DND-41 (cell line): ENCODE measurements around the gene CCDC92.

ENCODE experiments used
- ATAC-seq: fragments of 200-7000 bp; cut with Tn5 transposase; 3 replicates; pipeline ENCODE4 v1.9.1; 2021; ENCODE audit warnings: low read depth; ENCODE audit not compliant: insufficient read depth
- DNase-seq: peaks from one replicate; pipeline ENCODE4 v3.0.0-alpha.2; 2020
- H2AFZ ChIP-seq: 2 replicates; pipeline ENCODE4 v1.6.0; 2012; ENCODE audit warnings: low read depth, low read length
- H3K27ac ChIP-seq: 2 replicates; pipeline ENCODE4 v1.5.1; 2012; ENCODE audit warnings: low read length, inconsistent platforms
- H3K27me3 ChIP-seq: fragments of 200-600 bp; sonication (generic); 2 replicates; pipeline ENCODE4 v1.6.0; 2012; ENCODE audit warnings: low read length, mild to moderate bottlenecking, inconsistent platforms; ENCODE audit not compliant: insufficient read depth, poor library complexity
- H3K36me3 ChIP-seq: 2 replicates; pipeline ENCODE4 v1.5.1; 2012; ENCODE audit warnings: low read length, inconsistent platforms; ENCODE audit not compliant: insufficient read depth
- H3K4me1 ChIP-seq: 2 replicates; pipeline ENCODE4 v1.5.1; 2012; ENCODE audit warnings: mild to moderate bottlenecking, low read length; ENCODE audit not compliant: insufficient read depth
- H3K4me2 ChIP-seq: 2 replicates; pipeline ENCODE4 v1.6.0; 2012; ENCODE audit warnings: mild to moderate bottlenecking, moderate library complexity, low read length, inconsistent platforms; ENCODE audit not compliant: insufficient read depth
- H3K4me3 ChIP-seq, 2 experiments: fragments of 200-600 bp in 1 of 2; shearing (Covaris generic) in 1 of 2; 2 replicates each; pipeline ENCODE4 v1.5.1; 2012 to 2016; ENCODE audit warnings: inconsistent platforms in 2 of 2, low read length in 2 of 2, mild to moderate bottlenecking in 2 of 2, low read depth in 1 of 2, moderate library complexity in 1 of 2
- H3K79me2 ChIP-seq: 2 replicates; pipeline ENCODE4 v1.6.0; 2012; ENCODE audit warnings: low read length, inconsistent platforms; ENCODE audit not compliant: insufficient read depth
- H3K9ac ChIP-seq: 2 replicates; pipeline ENCODE4 v1.6.0; 2012; ENCODE audit warnings: low read depth, mild to moderate bottlenecking, inconsistent platforms, low read length, moderate library complexity
- H3K9me3 ChIP-seq: 2 replicates; pipeline ENCODE4 v1.5.1; 2012; ENCODE audit warnings: low read length, moderate library complexity, mild to moderate bottlenecking, inconsistent platforms; ENCODE audit not compliant: insufficient read depth, severe bottlenecking
- H4K20me1 ChIP-seq: 2 replicates; pipeline ENCODE4 v1.6.0; 2012; ENCODE audit warnings: low read length; ENCODE audit not compliant: insufficient read depth
- EZH2 ChIP-seq: IDR thresholded peaks from 3 replicates; pipeline ENCODE4 v1.6.1; 2012; ENCODE audit warnings: borderline replicate concordance, low read depth, mild to moderate bottlenecking, moderate library complexity, low read length, inconsistent platforms; ENCODE audit not compliant: severe bottlenecking
- TF ChIP-seq, protein P1 (sequence below): IDR thresholded peaks from 2 replicates; pipeline ENCODE4 v1.5.1; 2012; ENCODE audit warnings: borderline replicate concordance, low read length, moderate library complexity, mild to moderate bottlenecking; ENCODE audit not compliant: poor library complexity, severe bottlenecking; ENCODE audit errors: extremely low read depth

The CCDC92 gene

GRCh38 chr12:123931686-123932321 is 40.8 kb downstream of the CCDC92 start:
- no peak overlapping the region for H3K27ac ChIP-seq
- DNase-seq: peak; percentile 78
- no peak overlapping the region for H2AFZ ChIP-seq
- peaks cover 26% of the 10 kb centered on the region for H3K4me1 ChIP-seq
- 0 out of 2 replicates have a peak, but pooled peaks cover 3% of the 10 kb centered on the region for H3K36me3 ChIP-seq
- TF ChIP-seq, protein P1, sequence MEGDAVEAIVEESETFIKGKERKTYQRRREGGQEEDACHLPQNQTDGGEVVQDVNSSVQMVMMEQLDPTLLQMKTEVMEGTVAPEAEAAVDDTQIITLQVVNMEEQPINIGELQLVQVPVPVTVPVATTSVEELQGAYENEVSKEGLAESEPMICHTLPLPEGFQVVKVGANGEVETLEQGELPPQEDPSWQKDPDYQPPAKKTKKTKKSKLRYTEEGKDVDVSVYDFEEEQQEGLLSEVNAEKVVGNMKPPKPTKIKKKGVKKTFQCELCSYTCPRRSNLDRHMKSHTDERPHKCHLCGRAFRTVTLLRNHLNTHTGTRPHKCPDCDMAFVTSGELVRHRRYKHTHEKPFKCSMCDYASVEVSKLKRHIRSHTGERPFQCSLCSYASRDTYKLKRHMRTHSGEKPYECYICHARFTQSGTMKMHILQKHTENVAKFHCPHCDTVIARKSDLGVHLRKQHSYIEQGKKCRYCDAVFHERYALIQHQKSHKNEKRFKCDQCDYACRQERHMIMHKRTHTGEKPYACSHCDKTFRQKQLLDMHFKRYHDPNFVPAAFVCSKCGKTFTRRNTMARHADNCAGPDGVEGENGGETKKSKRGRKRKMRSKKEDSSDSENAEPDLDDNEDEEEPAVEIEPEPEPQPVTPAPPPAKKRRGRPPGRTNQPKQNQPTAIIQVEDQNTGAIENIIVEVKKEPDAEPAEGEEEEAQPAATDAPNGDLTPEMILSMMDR: peak; percentile 47
- TF ChIP-seq EZH2: no peak
- H3K9me3 ChIP-seq: no peaks in the 10 kb centered on the region
- H3K4me3 ChIP-seq: no peak overlapping the region
- H3K27me3 ChIP-seq: peaks cover 10% of the 10 kb centered on the region
- H4K20me1 ChIP-seq: peaks cover 9% of the 10 kb centered on the region
- no peak overlapping the region for H3K9ac ChIP-seq
- peak; percentile 90 for ATAC-seq
- no peaks in the 10 kb centered on the region for H3K79me2 ChIP-seq
- peak overlapping the region; percentile 37 for H3K4me2 ChIP-seq

DNA sequence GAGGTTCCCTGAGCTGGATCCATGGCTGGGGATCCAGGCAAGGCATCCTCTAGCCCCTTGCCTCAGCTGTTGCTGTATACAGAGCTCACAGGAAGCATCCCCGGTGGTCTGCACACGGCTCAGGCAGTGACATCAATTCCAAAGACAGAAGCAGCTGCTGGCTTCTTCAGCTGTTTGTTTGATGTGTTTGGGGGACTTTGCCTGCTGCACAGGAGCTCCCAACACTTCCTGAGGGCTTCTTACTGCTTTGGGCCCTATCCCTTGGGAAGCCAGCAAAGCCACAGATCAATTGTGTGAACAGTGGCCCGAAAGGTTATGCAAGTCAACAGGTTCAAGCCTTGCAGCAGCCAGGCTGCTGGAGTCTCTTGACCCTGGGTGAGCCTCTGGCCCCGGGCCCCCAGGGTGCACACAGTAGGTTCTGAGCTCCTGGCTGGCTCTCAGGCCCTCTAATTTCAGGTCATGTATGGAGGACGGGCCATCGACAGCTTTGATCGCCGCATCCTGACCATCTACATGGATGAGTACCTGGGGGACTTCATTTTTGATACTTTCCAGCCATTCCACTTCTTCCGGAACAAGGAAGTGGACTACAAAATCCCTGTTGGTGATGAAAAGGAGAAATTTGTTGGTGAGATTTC is 42.6 kb downstream of the CCDC92 start:
- Histone ChIP-seq H3K4me2 (no peak overlapping the region), H3K27me3 (peaks cover 10% of the 10 kb centered on the region), H3K9ac (no peak overlapping the region), H3K79me2 (no peaks in the 10 kb centered on the region), H3K9me3 (no peaks in the 10 kb centered on the region), H2AFZ (no peak overlapping the region), H4K20me1 (peaks cover 9% of the 10 kb centered on the region), H3K36me3 (no peaks in the 10 kb centered on the region), H3K4me3 (no peak overlapping the region), H3K27ac (no peak overlapping the region), H3K4me1 (peaks cover 26% of the 10 kb centered on the region)
- peak; percentile 53 for DNase-seq
- peak; percentile 61 for ATAC-seq
- TF ChIP-seq, protein P1: no peak
- TF ChIP-seq EZH2: no peak

- no peak for ATAC-seq
- Histone ChIP-seq H3K9me3 (no peaks in the 10 kb centered on the region), H3K4me3 (no peak overlapping the region), H3K4me1 (peaks cover 26% of the 10 kb centered on the region), H3K36me3 (no peaks in the 10 kb centered on the region), H3K4me2 (no peak overlapping the region), H2AFZ (no peak overlapping the region), H4K20me1 (peaks cover 9% of the 10 kb centered on the region), H3K27ac (no peak overlapping the region), H3K9ac (no peak overlapping the region), H3K27me3 (peaks cover 10% of the 10 kb centered on the region), H3K79me2 (no peaks in the 10 kb centered on the region)
- no peak for DNase-seq
- TF ChIP-seq, protein P1: no peak
- TF ChIP-seq EZH2: no peak
These were observed 43.7 kb downstream of the CCDC92 start for GRCh38 chr12:123928897-123929296.
